OCI-LY1 (cell line): Measurements from ENCODE around the gene LHFPL2.

Experiments used
- H2AFZ ChIP-seq: fragments of 200-600 bp; sonication (generic), shearing (Covaris generic); 2 replicates; pipeline ENCODE4 v1.6.0; 2014; ENCODE audit warnings: antibody characterized with exemption, mild to moderate bottlenecking, low read length
- H3F3A ChIP-seq: fragments of 200-600 bp; sonication (generic), shearing (Covaris generic); 2 replicates; pipeline ENCODE4 v1.6.0; 2014; ENCODE audit warnings: mild to moderate bottlenecking, antibody characterized with exemption, low read length, moderate library complexity; ENCODE audit not compliant: insufficient read depth
- H3K27ac ChIP-seq: fragments of 200-600 bp; sonication (generic); 2 replicates; pipeline ENCODE4 v1.5.1; 2014; ENCODE audit warnings: low read length, mixed run types, mild to moderate bottlenecking, low read depth; ENCODE audit not compliant: poor library complexity, severe bottlenecking
- H3K27me3 ChIP-seq: fragments of 200-600 bp; sonication (generic); 2 replicates; pipeline ENCODE4 v1.6.0; 2014; ENCODE audit warnings: antibody characterized with exemption, mild to moderate bottlenecking, low read length, moderate library complexity; ENCODE audit not compliant: insufficient read depth
- H3K36me3 ChIP-seq: fragments of 200-600 bp; sonication (generic); 2 replicates; pipeline ENCODE4 v1.6.1; 2014; ENCODE audit warnings: mild to moderate bottlenecking, antibody characterized with exemption, low read length, moderate library complexity, mixed read lengths; ENCODE audit not compliant: insufficient read depth
- H3K4me1 ChIP-seq: fragments of 200-600 bp; sonication (generic); 2 replicates; pipeline ENCODE4 v1.5.1; 2014; ENCODE audit warnings: mild to moderate bottlenecking, low read length, moderate library complexity; ENCODE audit not compliant: insufficient read depth, severe bottlenecking
- H3K4me2 ChIP-seq: fragments of 200-600 bp; sonication (generic), shearing (Covaris generic); 2 replicates; pipeline ENCODE4 v1.6.1; 2014; ENCODE audit warnings: low read length
- H3K4me3 ChIP-seq: fragments of 200-600 bp; sonication (generic); 2 replicates; pipeline ENCODE4 v1.5.1; 2014; ENCODE audit warnings: low read length, low read depth, mild to moderate bottlenecking, mixed read lengths; ENCODE audit not compliant: poor library complexity, severe bottlenecking
- H3K79me2 ChIP-seq: fragments of 200-600 bp; shearing (Covaris generic); 2 replicates; pipeline ENCODE4 v1.6.1; 2016; ENCODE audit warnings: mixed run types, low read length, mixed read lengths; ENCODE audit not compliant: insufficient read depth
- H3K9ac ChIP-seq: fragments of 200-600 bp; sonication (generic), shearing (Covaris generic); 2 replicates; pipeline ENCODE4 v1.6.1; 2014; ENCODE audit warnings: mild to moderate bottlenecking, low read length, mixed read lengths
- H3K9me2 ChIP-seq: fragments of 200-600 bp; sonication (generic), shearing (Covaris generic); 2 replicates; pipeline ENCODE4 v1.6.1; 2014; ENCODE audit warnings: low read depth, mild to moderate bottlenecking, low read length, mixed read lengths
- H3K9me3 ChIP-seq: fragments of 200-600 bp; shearing (Covaris generic); 2 replicates; pipeline ENCODE4 v1.6.1; 2014; ENCODE audit warnings: low read length, mixed read lengths
- H4K20me1 ChIP-seq: fragments of 200-600 bp; sonication (generic), shearing (Covaris generic); 2 replicates; pipeline ENCODE4 v1.6.0; 2016; ENCODE audit warnings: mild to moderate bottlenecking, low read length; ENCODE audit not compliant: insufficient read depth
- CTCF ChIP-seq: fragments of 200-600 bp; sonication (generic), shearing (Covaris generic); IDR thresholded peaks from 2 replicates; pipeline ENCODE4 v1.5.1; 2017; ENCODE audit warnings: mild to moderate bottlenecking, antibody characterized with exemption, low read length, moderate library complexity, mixed read lengths
- EZH2 ChIP-seq: fragments of 200-600 bp; sonication (generic), shearing (Covaris generic); IDR thresholded peaks from 2 replicates; pipeline ENCODE4 v1.8.0; 2017; ENCODE audit warnings: borderline replicate concordance, mixed run types, mild to moderate bottlenecking, antibody characterized with exemption, low read length, moderate library complexity, mixed read lengths

LHFPL2 gene

GRCh38 chr5:78613756-78614155 is 34.8 kb downstream of the LHFPL2 start:
- no peak overlapping the region for H3K4me3 ChIP-seq
- no peak overlapping the region for H2AFZ ChIP-seq
- H3K9ac ChIP-seq = no peak overlapping the region
- H3K36me3 ChIP-seq = peaks cover 39% of the 10 kb centered on the region
- no peaks in the 10 kb centered on the region for H4K20me1 ChIP-seq
- no peak for TF ChIP-seq CTCF
- no peak for TF ChIP-seq EZH2
- H3K4me2 ChIP-seq = no peak overlapping the region
- no peaks in the 10 kb centered on the region for H3K4me1 ChIP-seq
- H3K9me3 ChIP-seq = no peaks in the 10 kb centered on the region
- no peaks in the 10 kb centered on the region for H3F3A ChIP-seq
- H3K27ac ChIP-seq = no peak overlapping the region
- H3K79me2 ChIP-seq = no peaks in the 10 kb centered on the region
- no peaks in the 10 kb centered on the region for H3K27me3 ChIP-seq
- H3K9me2 ChIP-seq = no peaks in the 10 kb centered on the region

- Histone ChIP-seq H3K27ac (no peak overlapping the region), H3K79me2 (no peaks in the 10 kb centered on the region), H3K4me3 (no peak overlapping the region), H3K9ac (no peak overlapping the region), H3K27me3 (no peaks in the 10 kb centered on the region), H4K20me1 (no peaks in the 10 kb centered on the region), H2AFZ (no peak overlapping the region), H3F3A (no peaks in the 10 kb centered on the region), H3K9me3 (no peaks in the 10 kb centered on the region), H3K4me1 (no peaks in the 10 kb centered on the region), H3K9me2 (no peaks in the 10 kb centered on the region), H3K4me2 (no peak overlapping the region), H3K36me3 (peaks cover 33% of the 10 kb centered on the region)
- TF ChIP-seq CTCF (no peak), EZH2 (no peak)
These were observed 35.4 kb downstream of the LHFPL2 start for GRCh38 chr5:78613151-78613533.

GRCh38 chr5:78612227-78613150 is 36.1 kb downstream of the LHFPL2 start:
- Histone ChIP-seq H3K9me2 (no peaks in the 10 kb centered on the region), H3K4me1 (no peaks in the 10 kb centered on the region), H2AFZ (no peak overlapping the region), H3K36me3 (peaks cover 31% of the 10 kb centered on the region), H4K20me1 (no peaks in the 10 kb centered on the region), H3K4me2 (no peak overlapping the region), H3K79me2 (no peaks in the 10 kb centered on the region), H3F3A (no peaks in the 10 kb centered on the region), H3K9me3 (no peaks in the 10 kb centered on the region), H3K9ac (no peak overlapping the region), H3K4me3 (no peak overlapping the region), H3K27ac (no peak overlapping the region), H3K27me3 (no peaks in the 10 kb centered on the region)
- no peak for TF ChIP-seq CTCF
- no peak for TF ChIP-seq EZH2
